GM19193 (cell line): ENCODE measurements around the gene MRC1.

ENCODE experiments used
- POLR2A ChIP-seq: IDR thresholded peaks from 4 replicates; pipeline ENCODE4 v1.6.1; 2011; ENCODE audit not compliant: insufficient read depth, insufficient read length; ENCODE audit errors: extremely low read depth

MRC1 gene

DNA sequence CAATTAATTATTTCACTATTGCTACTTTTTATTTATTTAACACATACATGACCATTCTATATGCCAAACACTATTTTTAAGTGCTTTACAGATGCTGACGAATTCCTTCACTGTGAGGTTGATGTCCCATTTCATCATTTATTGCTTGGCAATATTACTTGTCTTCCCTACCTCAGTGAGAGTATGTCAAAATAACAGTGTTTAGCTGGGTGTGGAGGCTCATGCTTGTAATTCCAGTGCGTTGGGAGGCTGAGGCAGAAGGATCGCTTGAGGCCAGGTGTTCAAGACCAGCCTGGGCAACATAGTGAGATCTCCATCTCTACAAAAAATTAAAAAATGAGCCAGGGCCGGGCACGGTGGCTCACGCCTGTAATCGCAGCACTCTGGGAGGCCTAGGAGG lies 19.8 kb upstream of the MRC1 start:
- no peak for TF ChIP-seq POLR2A

DNA sequence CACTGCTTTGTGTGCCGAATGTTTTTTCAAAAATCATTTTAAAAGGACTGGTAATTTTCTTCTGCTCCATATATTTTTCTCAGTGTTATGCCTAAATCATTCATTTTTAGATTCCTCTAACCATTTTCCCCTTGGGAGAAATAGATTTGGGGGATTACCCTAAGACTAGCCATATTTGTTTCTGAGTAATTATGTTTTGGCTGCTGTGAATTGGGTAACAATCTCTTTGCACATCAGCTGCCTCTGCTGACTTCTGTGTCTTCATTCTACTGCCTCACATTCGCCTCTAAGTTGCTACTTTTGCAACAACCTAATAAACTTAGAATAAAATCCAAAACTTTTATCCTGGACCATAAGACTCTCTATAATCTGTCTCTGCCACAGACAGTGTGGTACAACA lies 18.5 kb upstream of the MRC1 start:
- TF ChIP-seq POLR2A, result no peak

DNA sequence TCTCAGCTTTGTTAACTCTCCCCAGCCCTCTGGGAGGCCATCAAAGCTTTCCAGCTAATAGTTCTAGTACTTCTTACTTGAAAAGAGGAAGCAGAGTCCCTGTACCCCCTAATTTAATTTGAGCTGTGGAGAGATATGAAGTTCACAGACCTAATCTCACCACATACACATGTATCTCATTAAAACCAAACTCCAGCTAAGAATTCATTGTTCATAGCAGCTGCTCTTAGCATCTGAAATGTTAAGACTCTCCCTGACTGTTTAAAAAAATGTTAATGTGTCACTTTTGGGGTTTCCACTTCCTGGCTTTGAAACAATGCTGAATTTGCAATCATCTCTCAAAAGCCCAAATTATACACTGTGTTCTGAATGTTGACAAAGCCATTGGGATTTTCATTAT lies 16.2 kb upstream of the MRC1 start:
- no peak for TF ChIP-seq POLR2A

DNA sequence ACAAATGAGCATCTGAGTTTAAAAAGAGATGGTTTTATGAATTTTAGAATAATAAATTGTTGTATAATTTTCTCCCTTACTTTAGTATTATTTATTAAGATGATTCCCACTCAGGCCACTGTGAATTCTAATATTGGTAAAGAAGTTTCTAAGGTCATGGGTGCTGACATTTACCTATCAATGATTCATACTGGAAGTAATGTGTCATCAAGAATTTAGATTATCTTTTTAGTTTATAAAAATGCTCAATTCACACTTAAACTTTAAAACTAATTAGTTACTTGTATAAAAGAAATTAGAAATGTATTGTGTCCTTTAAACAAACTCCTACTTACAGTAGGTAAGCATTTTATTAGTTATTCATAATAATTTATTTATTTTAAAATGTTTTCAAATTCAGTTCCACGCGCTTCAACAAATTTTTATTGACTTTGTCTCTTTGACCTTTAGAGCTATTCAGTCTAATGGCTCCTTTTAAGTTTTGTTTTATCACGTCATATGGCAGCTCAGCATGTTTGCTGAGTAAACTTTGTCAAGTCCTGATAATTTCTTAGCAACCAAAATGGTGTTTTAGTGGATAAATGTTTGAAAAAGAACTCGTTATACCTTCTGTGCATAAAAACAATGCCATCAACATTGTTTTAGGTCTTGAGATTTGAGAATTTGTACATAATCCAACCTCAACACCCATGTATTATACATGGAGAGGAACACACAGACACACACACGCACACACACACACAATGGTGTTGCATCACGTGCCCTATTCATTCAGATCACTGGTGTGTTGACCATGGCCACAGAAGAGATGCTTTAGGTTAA lies 15.1 kb upstream of the MRC1 start:
- no peak for TF ChIP-seq POLR2A

DNA sequence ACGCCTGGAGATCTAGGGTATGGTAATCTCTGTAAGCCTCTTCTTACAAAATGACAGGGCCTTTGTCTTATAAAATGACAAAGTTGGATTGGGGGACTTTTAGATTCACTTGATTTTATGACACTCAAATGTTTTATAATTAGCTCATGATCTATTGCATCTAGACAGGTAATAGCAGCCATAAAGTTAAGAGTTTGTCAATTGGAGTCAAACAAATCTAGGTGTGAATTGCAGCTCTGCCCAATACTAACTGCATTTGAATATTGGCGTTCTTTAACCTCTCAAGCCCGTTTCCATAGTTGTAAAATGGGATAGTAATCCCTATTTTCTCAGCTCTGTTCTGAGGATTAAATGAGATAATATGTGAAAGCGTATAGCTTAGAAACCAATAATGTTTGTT lies 14.1 kb upstream of the MRC1 start:
- TF ChIP-seq POLR2A, result no peak

DNA sequence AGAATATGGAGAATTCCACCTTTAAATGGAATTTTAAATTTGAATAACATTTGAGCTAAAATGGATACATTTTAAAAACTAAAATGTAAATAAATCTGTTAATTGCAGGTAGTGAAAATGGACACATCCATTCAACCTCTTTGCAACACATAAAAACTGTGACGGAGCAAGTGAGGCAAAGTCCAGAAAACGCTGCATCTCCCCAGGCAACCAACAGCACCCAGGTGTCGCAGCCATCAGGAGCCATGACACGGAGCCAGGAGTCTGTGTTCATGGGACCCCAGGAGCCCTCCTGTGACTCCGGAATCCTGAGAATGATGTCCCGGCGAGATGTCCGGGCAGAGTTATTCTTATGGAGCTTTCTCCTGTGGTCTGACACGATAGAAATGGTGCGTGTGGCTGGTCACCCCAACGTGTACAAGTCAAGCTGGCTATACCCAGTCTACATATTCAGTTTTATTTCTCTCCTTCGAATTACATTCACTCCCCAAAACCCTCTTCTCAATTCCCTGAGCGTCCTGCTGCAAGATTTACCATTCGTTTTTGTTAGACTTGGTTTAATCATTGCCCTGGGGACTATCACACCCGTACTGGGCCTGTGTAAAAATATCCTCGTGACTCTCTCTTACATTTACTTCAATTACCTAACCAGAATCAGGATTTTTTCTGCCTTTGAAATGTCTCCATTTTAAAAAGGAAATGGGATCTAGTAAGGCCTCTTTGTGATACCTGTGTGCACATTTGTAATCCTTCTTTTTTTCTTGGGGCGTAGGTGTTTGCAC lies 13.1 kb upstream of the MRC1 start:
- no peak for TF ChIP-seq POLR2A

DNA sequence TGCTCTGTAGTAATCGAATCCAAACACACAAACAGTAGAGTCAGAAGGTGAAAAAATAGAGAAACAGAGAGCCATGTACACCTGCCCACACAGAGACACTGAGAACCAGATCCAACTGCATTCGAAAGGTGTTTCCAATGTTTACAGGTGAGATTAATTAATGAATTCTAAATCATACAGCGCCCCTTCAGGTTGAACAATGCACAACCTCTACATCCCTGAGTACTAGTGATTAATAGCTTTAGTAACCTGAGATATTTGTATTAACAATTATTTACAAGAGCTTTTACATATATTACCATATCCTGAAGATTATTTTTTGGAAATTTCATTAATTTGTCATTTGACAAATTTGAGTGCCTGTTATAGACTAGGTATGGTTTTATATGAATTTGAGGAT lies 7.6 kb upstream of the MRC1 start:
- no peak for TF ChIP-seq POLR2A

DNA sequence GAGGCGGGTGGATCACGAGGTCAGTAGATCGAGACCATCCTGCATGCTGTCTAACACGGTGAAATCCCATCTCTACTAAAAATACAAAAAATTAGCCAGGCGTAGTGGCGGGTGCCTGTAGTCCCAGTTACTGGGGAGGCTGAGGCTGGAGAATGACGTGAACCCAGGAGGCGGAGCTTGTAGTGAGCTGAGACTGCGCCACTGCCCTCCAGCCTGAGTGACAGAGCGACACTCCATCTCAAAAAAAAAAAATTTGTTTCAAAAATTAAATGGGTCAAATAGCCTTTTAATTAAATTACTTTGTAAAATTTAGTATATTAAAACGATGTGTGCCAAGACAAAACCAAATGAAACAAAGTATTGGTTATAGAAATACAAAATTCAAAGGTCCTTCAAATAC lies 6.8 kb upstream of the MRC1 start:
- TF ChIP-seq POLR2A, result no peak

DNA sequence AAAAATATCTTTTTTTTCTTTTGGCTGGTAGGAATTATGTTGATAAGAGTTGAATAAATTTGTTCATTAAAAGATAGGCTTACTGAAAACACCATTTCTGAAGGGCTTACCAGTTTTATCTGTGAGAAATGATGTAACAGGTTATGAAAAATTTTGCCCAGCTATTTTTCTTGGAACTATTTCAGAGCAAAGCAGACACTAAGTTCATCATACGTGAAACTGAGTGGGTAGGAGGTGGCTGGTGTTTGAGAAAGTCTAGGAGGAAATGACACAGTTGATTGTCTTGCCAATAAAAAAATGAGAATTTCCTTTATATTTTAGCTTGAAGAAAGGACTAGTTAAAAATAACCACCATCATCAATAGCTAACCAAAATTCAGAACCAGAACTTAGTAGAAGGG lies 6.2 kb upstream of the MRC1 start:
- TF ChIP-seq POLR2A, result no peak

DNA sequence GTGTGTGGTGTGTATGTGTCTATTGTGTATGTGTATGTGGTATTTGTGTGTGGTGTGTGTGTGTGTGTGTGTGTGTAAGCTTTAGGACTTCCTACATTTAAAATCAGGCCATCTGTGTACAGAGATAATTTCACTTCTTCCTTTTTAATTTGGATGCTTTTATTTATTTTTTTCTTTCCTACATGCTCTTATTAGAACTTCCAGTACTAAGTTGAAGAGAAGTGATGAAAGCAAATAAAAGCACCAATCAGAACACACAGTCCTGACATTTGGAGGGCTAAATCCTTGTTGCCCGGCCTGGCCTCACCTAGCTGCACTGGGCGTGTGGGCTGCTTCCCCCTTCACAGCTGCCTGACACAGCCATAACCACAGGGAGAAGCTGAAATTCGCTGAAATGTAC lies 3.8 kb upstream of the MRC1 start:
- TF ChIP-seq POLR2A, result no peak

DNA sequence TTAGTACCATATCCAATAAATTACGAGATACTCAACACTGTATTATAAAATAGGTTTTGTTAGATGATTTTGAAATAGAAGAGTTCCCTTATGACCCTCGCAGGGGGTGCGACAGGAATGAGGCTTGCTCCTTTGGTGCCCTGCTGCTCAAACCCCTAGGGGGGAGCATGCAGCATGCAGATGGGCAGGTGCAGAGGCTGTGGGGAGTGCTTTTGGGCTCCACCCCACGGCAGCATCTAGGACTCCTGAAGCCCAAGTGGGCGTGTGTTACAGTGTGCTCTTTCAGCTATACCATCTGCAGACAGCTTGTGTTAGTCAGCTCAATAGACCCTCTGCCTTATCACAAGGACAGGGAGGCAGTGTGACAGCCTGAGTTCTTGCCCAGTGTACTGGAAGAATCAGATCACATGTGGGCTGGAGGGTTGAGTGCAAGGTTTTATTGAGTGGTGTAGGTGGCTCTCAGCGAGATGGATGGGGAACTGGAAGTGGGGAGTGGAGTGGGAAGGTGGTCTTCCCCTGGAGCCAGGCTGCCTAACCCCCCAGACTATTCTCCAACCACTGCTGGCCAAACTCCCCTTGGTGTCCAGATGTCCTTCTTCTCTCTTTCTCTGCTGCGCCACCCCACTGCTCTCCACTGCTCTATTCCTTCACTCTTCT lies 3.1 kb upstream of the MRC1 start:
- no peak for TF ChIP-seq POLR2A

DNA sequence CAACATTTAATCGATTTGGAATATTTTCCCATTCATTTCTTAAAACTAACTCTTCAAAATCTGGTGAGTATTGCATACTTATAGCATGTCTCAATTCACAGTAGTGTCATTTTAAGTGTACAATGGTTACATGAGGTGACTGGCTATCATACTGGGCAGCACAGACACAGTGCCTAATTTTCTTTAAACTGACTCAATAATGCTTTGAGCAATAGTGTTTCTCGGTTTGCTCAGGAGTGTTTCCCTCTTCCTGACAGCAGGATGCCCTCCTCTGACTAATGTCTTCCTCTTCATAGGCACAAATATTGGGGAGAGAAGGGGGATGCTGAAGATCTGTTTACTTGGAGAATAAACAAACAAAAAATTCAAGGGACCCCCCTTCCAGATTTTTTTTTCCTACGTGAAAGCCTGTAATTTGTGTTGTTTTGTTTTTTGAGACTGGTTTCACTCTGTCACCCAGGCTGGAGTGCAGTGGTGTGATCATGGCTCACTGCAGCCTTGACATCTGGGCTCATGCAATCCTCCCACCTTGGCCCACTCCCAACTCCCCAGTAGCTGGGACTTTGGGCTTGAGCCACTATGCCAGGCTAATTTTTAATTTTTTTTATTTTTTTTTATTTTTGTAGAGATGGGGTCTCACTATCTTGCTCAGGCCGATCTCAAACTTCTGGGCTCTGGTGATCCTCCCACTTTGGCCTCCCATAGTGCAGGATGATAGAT lies 2.2 kb downstream of the MRC1 start:
- TF ChIP-seq POLR2A, result no peak

DNA sequence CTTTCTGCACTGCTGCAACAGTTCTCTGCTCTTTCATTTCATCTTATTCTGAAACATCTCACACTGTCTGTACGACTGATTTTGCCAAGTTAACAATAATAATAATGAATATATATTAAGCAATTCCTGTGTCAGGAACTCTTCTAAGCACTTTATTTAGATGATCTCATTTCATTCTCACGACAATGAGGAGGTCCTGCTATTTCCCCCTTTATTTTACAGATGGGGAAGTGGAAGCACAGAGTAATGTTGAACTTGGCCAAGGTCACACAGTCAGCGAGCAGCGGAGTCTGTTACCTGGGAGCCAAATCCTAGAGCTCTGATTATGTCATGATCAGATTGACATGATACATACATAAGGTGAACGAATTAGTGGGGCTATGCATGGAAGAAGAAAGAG lies 5.8 kb downstream of the MRC1 start:
- TF ChIP-seq POLR2A, result no peak

DNA sequence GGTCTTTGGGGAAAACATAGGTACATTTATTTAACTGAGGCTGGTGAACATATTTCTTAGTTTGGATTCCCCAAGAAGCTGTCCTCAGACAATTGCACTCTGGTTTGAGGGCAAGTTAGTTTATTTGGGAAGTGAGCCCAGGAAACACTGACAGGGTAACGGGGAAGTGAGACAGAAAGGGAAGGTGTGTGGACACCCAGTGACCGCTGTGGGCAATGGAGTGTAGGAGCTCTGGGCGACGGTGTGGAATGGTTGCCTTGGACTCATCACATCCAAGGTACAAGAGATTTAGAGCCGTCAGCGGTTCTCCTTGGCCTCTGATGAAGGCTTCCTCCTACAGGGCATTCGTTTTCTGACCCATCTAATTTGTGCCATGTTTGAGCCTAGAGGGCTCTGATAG lies 7.1 kb downstream of the MRC1 start:
- no peak for TF ChIP-seq POLR2A

DNA sequence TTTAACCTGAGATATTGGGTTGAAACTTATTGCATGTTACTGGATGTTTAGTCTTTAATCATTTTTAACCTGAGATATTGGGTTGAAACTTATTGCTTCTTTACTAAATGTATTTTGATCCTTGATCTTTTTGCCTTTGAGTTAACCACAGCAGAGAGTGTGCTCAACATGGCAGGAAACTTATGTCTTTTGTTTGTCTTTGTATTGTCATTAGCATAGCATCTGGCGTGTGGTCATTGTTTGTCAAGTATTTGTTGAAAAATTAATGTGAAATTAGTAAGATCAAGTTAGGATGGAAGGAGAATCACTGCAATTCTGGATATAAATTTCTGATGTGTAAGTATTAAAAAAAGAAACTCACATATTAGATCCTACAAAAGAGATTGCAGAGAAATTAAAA lies 8.2 kb downstream of the MRC1 start:
- TF ChIP-seq POLR2A, result no peak
